ENCODE results near the gene CD33. TPM values are rescaled to one million over a fixed set of nuclear protein-coding genes. Genes with fewer than 3 reads are reported as not detected.

CD33 gene
- total and polyA plus RNA-seq, 2 donors (not counting 1 experiment from before 2014, with no cell fraction given), result not detected

- no peaks in the 10 kb centered on the region for H3K27me3 ChIP-seq (ENCODE audit: control insufficient read depth, insufficient read depth, low read length)
- no peak overlapping the region for H2AFZ ChIP-seq (ENCODE audit: low read length)
- no peaks in the 10 kb centered on the region for H3K4me1 ChIP-seq (ENCODE audit: control insufficient read depth, extremely low read depth, insufficient read depth, low read length)
- no peak overlapping the region for H3K4me2 ChIP-seq (ENCODE audit: extremely low read depth, insufficient read depth, low read length)
- no peak overlapping the region for H3K9ac ChIP-seq (ENCODE audit: insufficient read depth, low read length)
- DNase-seq (ENCODE audit: low read depth in 2 of 2), result no peak
- no peak overlapping the region for H3K4me3 ChIP-seq (replicated peaks in 1 of 4; ENCODE audit: control extremely low read depth in 1 of 4, insufficient read depth in 1 of 4, low read depth in 3 of 4, low read length in 4 of 4)
- H3K27ac ChIP-seq (ENCODE audit: insufficient read depth, low read length), result no peak overlapping the region
- H4K20me1 ChIP-seq (ENCODE audit: control insufficient read depth, extremely low read depth, insufficient read depth, low read length), result no peaks in the 10 kb centered on the region
- no peaks in the 10 kb centered on the region for H3K79me2 ChIP-seq (ENCODE audit: control insufficient read depth, insufficient read depth, low read length)
- H3K9me3 ChIP-seq (ENCODE audit: control insufficient read depth, insufficient read depth, low read depth, low read length), result no peaks in the 10 kb centered on the region
- no peaks in the 10 kb centered on the region for H3K36me3 ChIP-seq (ENCODE audit: control insufficient read depth, insufficient read depth, low read length)
- TF ChIP-seq CTCF (conservative IDR thresholded peaks at IDR 0.05 in 1 of 2, IDR thresholded peaks at IDR 0.05 in 1 of 2; ENCODE audit: low read depth in 1 of 2, low read length in 2 of 2) (no peak), EZH2 (IDR thresholded peaks at IDR 0.05; ENCODE audit: low read length, missing control alignments) (no peak)
These were observed 31.3 kb downstream of the CD33 start for GRCh38 chr19:51256155-51256625.

- TF ChIP-seq EZH2 (IDR thresholded peaks at IDR 0.05; ENCODE audit: low read length, missing control alignments) (no peak), CTCF (conservative IDR thresholded peaks at IDR 0.05 in 1 of 2, IDR thresholded peaks at IDR 0.05 in 1 of 2; ENCODE audit: low read depth in 1 of 2, low read length in 2 of 2) (no peak)
- Histone ChIP-seq H3K27me3 (ENCODE audit: control insufficient read depth, insufficient read depth, low read length) (no peaks in the 10 kb centered on the region), H3K79me2 (ENCODE audit: control insufficient read depth, insufficient read depth, low read length) (no peaks in the 10 kb centered on the region), H3K9me3 (ENCODE audit: control insufficient read depth, insufficient read depth, low read depth, low read length) (no peaks in the 10 kb centered on the region), H3K4me1 (ENCODE audit: control insufficient read depth, extremely low read depth, insufficient read depth, low read length) (no peaks in the 10 kb centered on the region), H3K27ac (ENCODE audit: insufficient read depth, low read length) (no peak overlapping the region), H3K36me3 (ENCODE audit: control insufficient read depth, insufficient read depth, low read length) (no peaks in the 10 kb centered on the region), H2AFZ (ENCODE audit: low read length) (no peak overlapping the region), H3K9ac (ENCODE audit: insufficient read depth, low read length) (no peak overlapping the region), H4K20me1 (ENCODE audit: control insufficient read depth, extremely low read depth, insufficient read depth, low read length) (no peaks in the 10 kb centered on the region), H3K4me2 (ENCODE audit: extremely low read depth, insufficient read depth, low read length) (no peak overlapping the region), H3K4me3 (replicated peaks in 1 of 4; ENCODE audit: control extremely low read depth in 1 of 4, insufficient read depth in 1 of 4, low read depth in 3 of 4, low read length in 4 of 4) (no peak overlapping the region)
- no peak for DNase-seq (ENCODE audit: low read depth in 2 of 2)
These were observed 32.6 kb downstream of the CD33 start for GRCh38 chr19:51257471-51257870.

GRCh38 chr19:51258165-51259160, 33.6 kb downstream of the CD33 start:
- Histone ChIP-seq H3K4me3 (replicated peaks in 1 of 4; ENCODE audit: control extremely low read depth in 1 of 4, insufficient read depth in 1 of 4, low read depth in 3 of 4, low read length in 4 of 4) (no peak overlapping the region), H3K9ac (ENCODE audit: insufficient read depth, low read length) (no peak overlapping the region), H3K4me2 (ENCODE audit: extremely low read depth, insufficient read depth, low read length) (no peak overlapping the region), H3K27me3 (ENCODE audit: control insufficient read depth, insufficient read depth, low read length) (no peaks in the 10 kb centered on the region), H3K36me3 (ENCODE audit: control insufficient read depth, insufficient read depth, low read length) (no peaks in the 10 kb centered on the region), H2AFZ (ENCODE audit: low read length) (no peak overlapping the region), H4K20me1 (ENCODE audit: control insufficient read depth, extremely low read depth, insufficient read depth, low read length) (no peaks in the 10 kb centered on the region), H3K9me3 (ENCODE audit: control insufficient read depth, insufficient read depth, low read depth, low read length) (no peaks in the 10 kb centered on the region), H3K79me2 (ENCODE audit: control insufficient read depth, insufficient read depth, low read length) (no peaks in the 10 kb centered on the region), H3K4me1 (ENCODE audit: control insufficient read depth, extremely low read depth, insufficient read depth, low read length) (no peaks in the 10 kb centered on the region), H3K27ac (ENCODE audit: insufficient read depth, low read length) (no peak overlapping the region)
- DNase-seq (ENCODE audit: low read depth in 2 of 2), result no peak
- no peak for TF ChIP-seq EZH2 (IDR thresholded peaks at IDR 0.05; ENCODE audit: low read length, missing control alignments)
- no peak for TF ChIP-seq CTCF (conservative IDR thresholded peaks at IDR 0.05 in 1 of 2, IDR thresholded peaks at IDR 0.05 in 1 of 2; ENCODE audit: low read depth in 1 of 2, low read length in 2 of 2)

All from fibroblast of lung (primary cell).